ENCODE data around the gene NECTIN4. TPM values are rescaled to one million over a fixed set of nuclear protein-coding genes. Genes with fewer than 3 reads are reported as not detected.

Gene NECTIN4
- total and polyA plus RNA-seq, 2 experiments from 2014 or later, result 0.16 TPM; not detected in 1

DNA sequence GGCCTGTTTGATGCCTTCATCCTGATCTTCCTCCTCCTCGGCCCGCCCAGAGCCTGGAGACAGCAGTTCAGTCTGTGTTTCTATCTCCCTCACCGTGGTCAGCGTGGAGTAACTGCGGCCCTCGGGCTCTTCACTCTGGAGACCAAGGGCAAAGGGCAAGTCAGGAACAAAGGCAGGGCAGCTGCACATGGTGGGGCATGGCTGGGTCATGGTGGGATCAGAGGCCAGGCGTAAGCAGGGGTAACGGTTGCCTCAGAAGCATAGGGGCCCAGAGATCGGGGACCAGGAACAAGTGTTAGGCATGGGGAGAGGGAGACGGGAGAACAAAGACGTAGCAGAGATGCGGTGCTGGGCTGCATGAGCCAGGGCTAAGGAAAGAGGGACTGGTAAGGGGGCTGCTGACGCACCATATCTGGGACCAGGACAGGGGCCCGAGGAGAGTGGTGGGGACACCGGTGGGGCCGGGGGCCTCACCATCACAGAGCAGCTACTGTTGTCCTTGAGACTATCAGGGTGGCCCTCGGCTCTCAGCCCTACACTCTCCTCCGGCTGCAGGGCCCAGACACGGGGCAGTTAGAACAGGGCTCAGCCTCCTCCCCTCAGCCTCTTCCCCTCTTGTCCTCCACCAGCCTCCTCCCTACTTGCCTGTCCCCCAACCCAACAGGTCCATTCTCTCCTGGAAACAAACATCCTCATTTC lies 16.5 kb downstream of the NECTIN4 start:
- Histone ChIP-seq H3K36me3 (ENCODE audit: insufficient read depth) (no peaks in the 10 kb centered on the region), H3K27me3 (ENCODE audit: insufficient read depth) (no peaks in the 10 kb centered on the region), H3K4me3 (no peak overlapping the region), H3K4me2 (no peak overlapping the region), H3K27ac (ENCODE audit: low read depth) (no peak overlapping the region), H2AFZ (no peak overlapping the region), H3F3A (replicated peaks; ENCODE audit: low read depth) (no peaks in the 10 kb centered on the region), H3K4me1 (ENCODE audit: insufficient read depth) (0 out of 2 replicates have a peak, but pooled peaks cover 4% of the 10 kb centered on the region), H3K79me2 (replicated peaks; ENCODE audit: insufficient read depth) (no peaks in the 10 kb centered on the region), H3K9me2 (ENCODE audit: insufficient read depth) (no peaks in the 10 kb centered on the region), H4K20me1 (replicated peaks; ENCODE audit: insufficient read depth) (no peaks in the 10 kb centered on the region)
- DNase-seq (ENCODE audit: low spot score) (no peak), ATAC-seq (no peak)
- no peaks in the 10 kb centered on the region for H3K9me3 Mint-ChIP-seq
- TF ChIP-seq STAT1 (IDR thresholded peaks at IDR 0.05; ENCODE audit: unreplicated experiment) (no peak), ZNF114 (CRISPR knock-in tag; IDR thresholded peaks at IDR 0.05) (no peak), POLR2AphosphoS5 (IDR thresholded peaks at IDR 0.05; ENCODE audit: low read depth) (no peak), JUNB (IDR thresholded peaks at IDR 0.05; ENCODE audit: unreplicated experiment) (no peak), EZH2phosphoT487 (IDR thresholded peaks at IDR 0.05; ENCODE audit: unreplicated experiment) (no peak), ZNF331 (CRISPR knock-in tag; IDR thresholded peaks at IDR 0.05; ENCODE audit: low read depth) (no peak), EZH2 (IDR thresholded peaks at IDR 0.05; ENCODE audit: low read depth, unreplicated experiment) (no peak), NANOG (IDR thresholded peaks at IDR 0.05; ENCODE audit: borderline replicate concordance) (no peak), CREB1 (CRISPR knock-in tag; IDR thresholded peaks at IDR 0.05; ENCODE audit: low read depth) (no peak)
- TF ChIP-seq, protein P1, sequence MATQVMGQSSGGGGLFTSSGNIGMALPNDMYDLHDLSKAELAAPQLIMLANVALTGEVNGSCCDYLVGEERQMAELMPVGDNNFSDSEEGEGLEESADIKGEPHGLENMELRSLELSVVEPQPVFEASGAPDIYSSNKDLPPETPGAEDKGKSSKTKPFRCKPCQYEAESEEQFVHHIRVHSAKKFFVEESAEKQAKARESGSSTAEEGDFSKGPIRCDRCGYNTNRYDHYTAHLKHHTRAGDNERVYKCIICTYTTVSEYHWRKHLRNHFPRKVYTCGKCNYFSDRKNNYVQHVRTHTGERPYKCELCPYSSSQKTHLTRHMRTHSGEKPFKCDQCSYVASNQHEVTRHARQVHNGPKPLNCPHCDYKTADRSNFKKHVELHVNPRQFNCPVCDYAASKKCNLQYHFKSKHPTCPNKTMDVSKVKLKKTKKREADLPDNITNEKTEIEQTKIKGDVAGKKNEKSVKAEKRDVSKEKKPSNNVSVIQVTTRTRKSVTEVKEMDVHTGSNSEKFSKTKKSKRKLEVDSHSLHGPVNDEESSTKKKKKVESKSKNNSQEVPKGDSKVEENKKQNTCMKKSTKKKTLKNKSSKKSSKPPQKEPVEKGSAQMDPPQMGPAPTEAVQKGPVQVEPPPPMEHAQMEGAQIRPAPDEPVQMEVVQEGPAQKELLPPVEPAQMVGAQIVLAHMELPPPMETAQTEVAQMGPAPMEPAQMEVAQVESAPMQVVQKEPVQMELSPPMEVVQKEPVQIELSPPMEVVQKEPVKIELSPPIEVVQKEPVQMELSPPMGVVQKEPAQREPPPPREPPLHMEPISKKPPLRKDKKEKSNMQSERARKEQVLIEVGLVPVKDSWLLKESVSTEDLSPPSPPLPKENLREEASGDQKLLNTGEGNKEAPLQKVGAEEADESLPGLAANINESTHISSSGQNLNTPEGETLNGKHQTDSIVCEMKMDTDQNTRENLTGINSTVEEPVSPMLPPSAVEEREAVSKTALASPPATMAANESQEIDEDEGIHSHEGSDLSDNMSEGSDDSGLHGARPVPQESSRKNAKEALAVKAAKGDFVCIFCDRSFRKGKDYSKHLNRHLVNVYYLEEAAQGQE (IDR thresholded peaks at IDR 0.05; ENCODE audit: unreplicated experiment), result no peak
- TF ChIP-seq, protein P2, sequence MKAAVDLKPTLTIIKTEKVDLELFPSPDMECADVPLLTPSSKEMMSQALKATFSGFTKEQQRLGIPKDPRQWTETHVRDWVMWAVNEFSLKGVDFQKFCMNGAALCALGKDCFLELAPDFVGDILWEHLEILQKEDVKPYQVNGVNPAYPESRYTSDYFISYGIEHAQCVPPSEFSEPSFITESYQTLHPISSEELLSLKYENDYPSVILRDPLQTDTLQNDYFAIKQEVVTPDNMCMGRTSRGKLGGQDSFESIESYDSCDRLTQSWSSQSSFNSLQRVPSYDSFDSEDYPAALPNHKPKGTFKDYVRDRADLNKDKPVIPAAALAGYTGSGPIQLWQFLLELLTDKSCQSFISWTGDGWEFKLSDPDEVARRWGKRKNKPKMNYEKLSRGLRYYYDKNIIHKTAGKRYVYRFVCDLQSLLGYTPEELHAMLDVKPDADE (IDR thresholded peaks at IDR 0.05), result no peak
- TF ChIP-seq, protein P3, sequence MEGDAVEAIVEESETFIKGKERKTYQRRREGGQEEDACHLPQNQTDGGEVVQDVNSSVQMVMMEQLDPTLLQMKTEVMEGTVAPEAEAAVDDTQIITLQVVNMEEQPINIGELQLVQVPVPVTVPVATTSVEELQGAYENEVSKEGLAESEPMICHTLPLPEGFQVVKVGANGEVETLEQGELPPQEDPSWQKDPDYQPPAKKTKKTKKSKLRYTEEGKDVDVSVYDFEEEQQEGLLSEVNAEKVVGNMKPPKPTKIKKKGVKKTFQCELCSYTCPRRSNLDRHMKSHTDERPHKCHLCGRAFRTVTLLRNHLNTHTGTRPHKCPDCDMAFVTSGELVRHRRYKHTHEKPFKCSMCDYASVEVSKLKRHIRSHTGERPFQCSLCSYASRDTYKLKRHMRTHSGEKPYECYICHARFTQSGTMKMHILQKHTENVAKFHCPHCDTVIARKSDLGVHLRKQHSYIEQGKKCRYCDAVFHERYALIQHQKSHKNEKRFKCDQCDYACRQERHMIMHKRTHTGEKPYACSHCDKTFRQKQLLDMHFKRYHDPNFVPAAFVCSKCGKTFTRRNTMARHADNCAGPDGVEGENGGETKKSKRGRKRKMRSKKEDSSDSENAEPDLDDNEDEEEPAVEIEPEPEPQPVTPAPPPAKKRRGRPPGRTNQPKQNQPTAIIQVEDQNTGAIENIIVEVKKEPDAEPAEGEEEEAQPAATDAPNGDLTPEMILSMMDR (conservative IDR thresholded peaks at IDR 0.05; ENCODE audit: low read depth in 2 of 2), result no peak
- TF ChIP-seq, protein P4, sequence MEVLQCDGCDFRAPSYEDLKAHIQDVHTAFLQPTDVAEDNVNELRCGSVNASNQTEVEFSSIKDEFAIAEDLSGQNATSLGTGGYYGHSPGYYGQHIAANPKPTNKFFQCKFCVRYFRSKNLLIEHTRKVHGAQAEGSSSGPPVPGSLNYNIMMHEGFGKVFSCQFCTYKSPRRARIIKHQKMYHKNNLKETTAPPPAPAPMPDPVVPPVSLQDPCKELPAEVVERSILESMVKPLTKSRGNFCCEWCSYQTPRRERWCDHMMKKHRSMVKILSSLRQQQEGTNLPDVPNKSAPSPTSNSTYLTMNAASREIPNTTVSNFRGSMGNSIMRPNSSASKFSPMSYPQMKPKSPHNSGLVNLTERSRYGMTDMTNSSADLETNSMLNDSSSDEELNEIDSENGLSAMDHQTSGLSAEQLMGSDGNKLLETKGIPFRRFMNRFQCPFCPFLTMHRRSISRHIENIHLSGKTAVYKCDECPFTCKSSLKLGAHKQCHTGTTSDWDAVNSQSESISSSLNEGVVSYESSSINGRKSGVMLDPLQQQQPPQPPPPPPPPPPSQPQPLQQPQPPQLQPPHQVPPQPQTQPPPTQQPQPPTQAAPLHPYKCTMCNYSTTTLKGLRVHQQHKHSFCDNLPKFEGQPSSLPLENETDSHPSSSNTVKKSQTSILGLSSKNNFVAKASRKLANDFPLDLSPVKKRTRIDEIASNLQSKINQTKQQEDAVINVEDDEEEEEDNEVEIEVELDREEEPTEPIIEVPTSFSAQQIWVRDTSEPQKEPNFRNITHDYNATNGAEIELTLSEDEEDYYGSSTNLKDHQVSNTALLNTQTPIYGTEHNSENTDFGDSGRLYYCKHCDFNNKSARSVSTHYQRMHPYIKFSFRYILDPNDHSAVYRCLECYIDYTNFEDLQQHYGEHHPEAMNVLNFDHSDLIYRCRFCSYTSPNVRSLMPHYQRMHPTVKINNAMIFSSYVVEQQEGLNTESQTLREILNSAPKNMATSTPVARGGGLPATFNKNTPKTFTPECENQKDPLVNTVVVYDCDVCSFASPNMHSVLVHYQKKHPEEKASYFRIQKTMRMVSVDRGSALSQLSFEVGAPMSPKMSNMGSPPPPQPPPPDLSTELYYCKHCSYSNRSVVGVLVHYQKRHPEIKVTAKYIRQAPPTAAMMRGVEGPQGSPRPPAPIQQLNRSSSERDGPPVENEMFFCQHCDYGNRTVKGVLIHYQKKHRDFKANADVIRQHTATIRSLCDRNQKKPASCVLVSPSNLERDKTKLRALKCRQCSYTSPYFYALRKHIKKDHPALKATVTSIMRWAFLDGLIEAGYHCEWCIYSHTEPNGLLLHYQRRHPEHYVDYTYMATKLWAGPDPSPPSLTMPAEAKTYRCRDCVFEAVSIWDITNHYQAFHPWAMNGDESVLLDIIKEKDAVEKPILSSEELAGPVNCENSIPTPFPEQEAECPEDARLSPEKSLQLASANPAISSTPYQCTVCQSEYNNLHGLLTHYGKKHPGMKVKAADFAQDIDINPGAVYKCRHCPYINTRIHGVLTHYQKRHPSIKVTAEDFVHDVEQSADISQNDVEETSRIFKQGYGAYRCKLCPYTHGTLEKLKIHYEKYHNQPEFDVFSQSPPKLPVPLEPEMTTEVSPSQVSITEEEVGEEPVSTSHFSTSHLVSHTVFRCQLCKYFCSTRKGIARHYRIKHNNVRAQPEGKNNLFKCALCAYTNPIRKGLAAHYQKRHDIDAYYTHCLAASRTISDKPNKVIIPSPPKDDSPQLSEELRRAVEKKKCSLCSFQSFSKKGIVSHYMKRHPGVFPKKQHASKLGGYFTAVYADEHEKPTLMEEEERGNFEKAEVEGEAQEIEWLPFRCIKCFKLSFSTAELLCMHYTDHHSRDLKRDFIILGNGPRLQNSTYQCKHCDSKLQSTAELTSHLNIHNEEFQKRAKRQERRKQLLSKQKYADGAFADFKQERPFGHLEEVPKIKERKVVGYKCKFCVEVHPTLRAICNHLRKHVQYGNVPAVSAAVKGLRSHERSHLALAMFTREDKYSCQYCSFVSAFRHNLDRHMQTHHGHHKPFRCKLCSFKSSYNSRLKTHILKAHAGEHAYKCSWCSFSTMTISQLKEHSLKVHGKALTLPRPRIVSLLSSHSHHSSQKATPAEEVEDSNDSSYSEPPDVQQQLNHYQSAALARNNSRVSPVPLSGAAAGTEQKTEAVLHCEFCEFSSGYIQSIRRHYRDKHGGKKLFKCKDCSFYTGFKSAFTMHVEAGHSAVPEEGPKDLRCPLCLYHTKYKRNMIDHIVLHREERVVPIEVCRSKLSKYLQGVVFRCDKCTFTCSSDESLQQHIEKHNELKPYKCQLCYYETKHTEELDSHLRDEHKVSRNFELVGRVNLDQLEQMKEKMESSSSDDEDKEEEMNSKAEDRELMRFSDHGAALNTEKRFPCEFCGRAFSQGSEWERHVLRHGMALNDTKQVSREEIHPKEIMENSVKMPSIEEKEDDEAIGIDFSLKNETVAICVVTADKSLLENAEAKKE (CRISPR knock-in tag; IDR thresholded peaks at IDR 0.05), result no peak
- peaks cover 11% of the 10 kb centered on the region for H3K27me3 Mint-ChIP-seq (ENCODE audit: insufficient read depth, low read depth, poor library complexity)
- H3K27ac Mint-ChIP-seq, result no peak overlapping the region
- H3K4me1 Mint-ChIP-seq, result peaks cover 5% of the 10 kb centered on the region; the same call in 2 of the 3 replicates
- H3K36me3 Mint-ChIP-seq (ENCODE audit: low read depth), result no peaks in the 10 kb centered on the region
- H3K4me3 Mint-ChIP-seq, result no peak overlapping the region

Data from GM23338 (cell line).